ENCODE results near the gene APC. TPM values are rescaled to one million over a fixed set of nuclear protein-coding genes. Genes with fewer than 3 reads are reported as not detected.

APC gene
- total RNA-seq, 1 donor from 2014 or later: 27.7 TPM

- intact Hi-C loops (cut with micrococcal nuclease): loop anchor here (1.0 to 5.0 kb wide), 4 partner anchors 74 to 686 kb away; partner anchors contain the start of gene REEP5
Measured at GRCh38 chr5:112848116-112848811, 110.6 kb downstream of the APC start.

DNA sequence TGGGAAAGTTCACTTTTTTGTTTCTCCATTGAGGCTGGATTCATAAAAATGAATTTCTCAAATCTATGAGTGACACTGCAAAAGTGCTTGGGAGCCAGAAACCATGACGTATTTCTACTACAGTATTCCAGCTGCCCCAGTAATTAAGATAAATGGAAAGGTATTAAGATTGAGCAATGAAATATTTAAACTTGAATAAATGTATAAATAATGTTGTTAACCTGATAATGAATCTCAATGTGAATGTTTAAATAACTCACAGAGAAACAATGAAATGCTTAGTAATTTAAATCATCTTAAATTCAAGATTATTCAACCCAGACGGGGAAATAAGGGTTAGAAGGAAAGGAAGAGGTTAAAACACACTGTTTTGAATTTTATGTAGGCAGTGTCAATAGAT lies 112.2 kb downstream of the APC start:
- intact Hi-C loops (cut with micrococcal nuclease): loop anchor here (5.0 kb wide), 1 partner anchor 688 kb away; no protein-coding TSS in a partner anchor

- intact Hi-C loops (cut with micrococcal nuclease): no loop called here
Measured at GRCh38 chr5:112854651-112855050, 117.0 kb downstream of the APC start.

DNA sequence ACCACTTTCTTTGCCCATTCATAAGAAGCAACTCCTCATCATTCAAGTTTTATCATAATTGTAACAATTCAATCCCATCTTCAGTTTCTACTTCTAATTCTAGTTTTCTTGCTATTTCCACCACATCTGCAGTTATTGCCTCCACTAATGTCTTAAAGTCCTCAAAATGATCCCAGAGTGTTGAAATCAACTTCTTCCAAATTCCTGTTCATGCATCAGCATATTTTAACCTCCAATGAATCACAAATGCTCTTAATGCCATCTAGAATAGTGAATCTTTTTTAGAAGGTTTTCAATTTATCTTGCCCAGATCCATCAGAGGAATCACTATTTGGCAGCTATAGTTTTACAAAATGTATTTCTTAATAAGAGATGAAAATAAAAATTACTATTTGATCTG lies 120.2 kb downstream of the APC start:
- intact Hi-C loops (cut with micrococcal nuclease): no loop called here

GRCh38 chr5:112860571-112860928 lies 122.9 kb downstream of the APC start:
- intact Hi-C loops (cut with micrococcal nuclease): loop anchor here (2.0 to 10.0 kb wide), 7 partner anchors 162 to 1103 kb away; partner anchors contain the start of genes EPB41L4A, NREP and YTHDC2

GRCh38 chr5:112860929-112861637 lies 123.4 kb downstream of the APC start, which contains the start of gene SRP19:
TSS of gene SRP19 (plus strand) at chr5:112861287. CDS start at chr5:112861377, 90 bp downstream.
- intact Hi-C loops (cut with micrococcal nuclease): loop anchor here (1.0 to 10.0 kb wide), 15 partner anchors 18 to 1769 kb away; partner anchors contain the start of genes DCP2, EPB41L4A, NREP and REEP5

DNA sequence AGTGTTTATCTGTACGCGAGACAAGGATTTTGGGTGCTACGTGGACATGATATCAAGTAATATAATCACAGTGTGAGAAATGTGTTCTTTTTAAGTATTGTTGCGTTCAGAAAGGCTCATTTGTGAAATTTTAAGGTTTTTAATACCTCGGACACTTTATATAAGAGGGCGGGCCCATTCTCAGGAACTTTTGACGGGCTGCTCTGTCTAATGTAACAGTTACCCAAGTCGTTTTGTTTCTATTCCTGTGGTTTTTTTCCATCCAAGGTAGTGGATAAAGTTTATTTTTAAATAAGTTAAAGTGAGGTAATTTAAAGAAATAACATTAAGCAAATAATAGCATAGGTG lies 123.9 kb downstream of the APC start:
- intact Hi-C loops (cut with micrococcal nuclease): loop anchor here (1.0 to 10.0 kb wide), 15 partner anchors 18 to 1769 kb away; partner anchors contain the start of genes DCP2, EPB41L4A, NREP and REEP5

GRCh38 chr5:112862085-112862484 lies 124.4 kb downstream of the APC start:
- intact Hi-C loops (cut with micrococcal nuclease): loop anchor here (5.0 to 10.0 kb wide), 5 partner anchors 310 to 1105 kb away; partner anchors contain the start of genes EPB41L4A and NREP

GRCh38 chr5:112863549-112863948 lies 125.9 kb downstream of the APC start:
- intact Hi-C loops (cut with micrococcal nuclease): loop anchor here (5.0 to 10.0 kb wide), 5 partner anchors 311 to 1106 kb away; partner anchors contain the start of genes EPB41L4A and NREP

DNA sequence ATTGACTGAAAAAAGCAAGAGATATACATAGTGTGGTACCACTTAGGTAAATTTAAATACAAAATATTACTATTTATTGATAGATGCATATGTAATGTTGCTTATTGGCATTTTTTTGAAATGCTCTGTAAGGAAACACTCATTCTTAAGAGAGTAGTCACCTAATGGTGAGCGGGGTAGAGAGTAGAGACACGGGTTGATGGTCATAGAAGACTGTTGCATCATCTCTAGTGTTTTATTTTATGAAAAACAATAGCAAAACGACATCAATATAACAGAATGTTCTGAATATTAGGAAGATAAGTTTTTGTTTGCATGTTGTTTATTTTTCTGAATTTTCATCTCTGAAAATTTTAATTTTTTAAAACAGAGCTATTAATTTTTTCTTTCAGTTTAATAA lies 127.4 kb downstream of the APC start:
- intact Hi-C loops (cut with micrococcal nuclease): loop anchor here (10.0 kb wide), 1 partner anchor 430 kb away; no protein-coding TSS in a partner anchor

GRCh38 chr5:112866739-112867138 lies 129.1 kb downstream of the APC start:
- intact Hi-C loops (cut with micrococcal nuclease): loop anchor here (10.0 kb wide), 1 partner anchor 428 kb away; no protein-coding TSS in a partner anchor

- intact Hi-C loops (cut with micrococcal nuclease): loop anchor here (10.0 kb wide), 1 partner anchor 427 kb away; no protein-coding TSS in a partner anchor
Measured at GRCh38 chr5:112867411-112867810, 129.7 kb downstream of the APC start.

DNA sequence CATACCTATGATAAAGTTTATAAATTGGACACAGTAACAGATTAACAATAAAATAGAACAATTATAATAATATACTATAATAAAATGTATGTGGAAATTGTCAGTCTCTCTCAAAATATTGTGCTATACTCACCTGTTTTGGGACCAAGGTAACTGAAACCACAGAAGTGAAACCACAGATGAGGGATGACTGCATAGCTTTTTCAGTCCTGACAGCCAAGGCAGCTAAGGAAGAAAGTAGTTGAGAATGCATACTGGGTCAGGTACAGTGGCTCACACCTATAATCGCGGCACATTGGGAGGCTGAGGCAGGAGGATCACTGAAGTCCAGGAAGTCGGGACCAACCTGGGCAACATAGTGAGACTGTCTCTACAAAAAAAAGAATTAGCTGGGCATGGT lies 132.3 kb downstream of the APC start:
- intact Hi-C loops (cut with micrococcal nuclease): loop anchor here (1.0 to 10.0 kb wide), 2 partner anchors 8 to 425 kb away; no protein-coding TSS in a partner anchor

- intact Hi-C loops (cut with micrococcal nuclease): loop anchor here (1.0 kb wide), 1 partner anchor 7 kb away; no protein-coding TSS in a partner anchor
Measured at GRCh38 chr5:112870966-112871365, 133.3 kb downstream of the APC start.

GRCh38 chr5:112876362-112876761 lies 138.7 kb downstream of the APC start:
- intact Hi-C loops (cut with micrococcal nuclease): loop anchor here (5.0 kb wide), 1 partner anchor 101 kb away; the partner anchor contains the start of gene DCP2

- intact Hi-C loops (cut with micrococcal nuclease): loop anchor here (1.0 to 5.0 kb wide), 5 partner anchors 8 to 171 kb away; partner anchors contain the start of genes DCP2 and REEP5
Measured at GRCh38 chr5:112878101-112878500, 140.4 kb downstream of the APC start.

DNA sequence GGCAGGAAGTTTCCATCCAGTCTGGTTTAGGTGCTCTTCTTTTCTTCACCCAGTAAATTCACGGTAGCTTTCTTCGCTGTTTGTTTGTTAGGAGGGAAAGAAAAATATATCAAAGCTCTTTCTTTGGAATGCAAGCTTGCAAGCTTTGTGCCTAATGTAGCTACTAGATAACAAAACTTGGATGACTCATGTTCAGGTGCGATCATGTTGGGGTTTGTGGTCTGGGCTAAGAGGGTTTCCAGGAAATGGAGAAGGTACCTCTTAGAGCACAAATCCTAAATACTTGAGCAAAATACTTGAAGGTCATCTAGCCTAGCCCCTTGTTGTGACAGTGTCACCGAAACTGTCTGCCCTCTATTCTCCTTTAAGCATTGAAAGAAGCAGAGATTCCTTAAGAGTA lies 141.1 kb downstream of the APC start:
- intact Hi-C loops (cut with micrococcal nuclease): loop anchor here (1.0 to 5.0 kb wide), 7 partner anchors 8 to 172 kb away; partner anchors contain the start of genes DCP2, REEP5 and SRP19

- intact Hi-C loops (cut with micrococcal nuclease): no loop called here
Measured at GRCh38 chr5:112880219-112880964, 142.7 kb downstream of the APC start.

DNA sequence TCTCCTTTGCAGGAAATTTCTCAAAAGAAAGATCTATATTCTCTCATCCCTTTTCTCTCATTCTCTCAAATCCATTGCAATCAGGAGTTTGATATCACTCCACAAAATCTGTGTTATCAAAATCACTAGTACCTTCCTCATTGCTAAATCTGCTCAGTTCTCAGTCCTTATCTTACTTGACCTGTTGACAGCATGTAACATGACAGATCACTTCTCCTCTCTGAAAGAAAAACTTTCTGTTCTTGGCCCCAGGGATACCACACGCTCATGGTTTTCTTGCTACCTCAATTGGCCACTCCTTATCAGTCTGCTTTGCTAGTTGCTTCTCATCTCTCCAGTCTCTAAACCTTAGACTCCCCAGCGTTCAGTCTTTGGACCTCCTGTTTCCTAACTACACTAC lies 145.5 kb downstream of the APC start:
- intact Hi-C loops (cut with micrococcal nuclease): no loop called here

DNA sequence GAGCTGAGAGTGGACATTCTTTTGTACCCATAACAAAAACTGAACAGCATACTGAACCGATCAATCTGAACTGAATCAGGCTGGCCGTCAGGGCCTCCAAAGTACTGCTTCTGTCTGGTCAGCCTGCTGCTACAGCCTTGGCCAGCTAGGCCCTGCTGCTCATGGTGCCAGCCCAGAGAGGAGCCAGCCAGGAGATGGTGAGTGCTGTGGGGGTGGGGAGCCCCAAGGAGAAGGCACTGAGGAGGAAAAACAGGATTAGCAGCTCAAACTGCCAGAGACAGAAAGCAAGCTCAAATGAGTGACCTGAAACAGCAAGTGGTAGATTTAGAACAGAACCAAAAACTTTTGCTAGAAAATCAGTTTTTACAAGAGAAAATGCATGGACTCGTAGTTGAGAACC lies 147.3 kb downstream of the APC start:
- intact Hi-C loops (cut with micrococcal nuclease): no loop called here

- intact Hi-C loops (cut with micrococcal nuclease): no loop called here
Measured at GRCh38 chr5:112886975-112887374, 149.3 kb downstream of the APC start.

All from T-helper 1 cell treated with Interleukin-12 subunit alpha and Interleukin-12 subunit beta and Interleukin-4 antibody, amounts not matched to agents 30 ng/mL and 1 ng/mL, for 36 hours (primary cell).